LoVo (cell line): ENCODE measurements around the gene RBM23.
"Not testable (repeated sequence)": the region's sequence is repeated elsewhere in the genome, so short reads cannot be mapped to it uniquely, and the experiment has no call there.

Experiments used
- DNase-seq: peaks from one replicate; pipeline ENCODE4 v3.0.0-alpha.2; 2016; ENCODE audit warnings: low spot score

The RBM23 gene

GRCh38 chr14:22864979-22865378 is 54.0 kb downstream of the RBM23 start:
- no peak for DNase-seq

- no peak for DNase-seq
Measured at GRCh38 chr14:22861651-22862050, 57.3 kb downstream of the RBM23 start.

GRCh38 chr14:22860377-22860776 is 58.6 kb downstream of the RBM23 start:
- DNase-seq = not testable (repeated sequence)

- DNase-seq = no peak
Measured at GRCh38 chr14:22856428-22856827, 62.5 kb downstream of the RBM23 start.

- no peak for DNase-seq
Measured at GRCh38 chr14:22854963-22855724, 63.8 kb downstream of the RBM23 start.

GRCh38 chr14:22854296-22854695 is 64.7 kb downstream of the RBM23 start:
- DNase-seq = not testable (repeated sequence)

GRCh38 chr14:22852940-22853767 is 65.8 kb downstream of the RBM23 start:
- DNase-seq = peak; percentile 70

GRCh38 chr14:22852599-22852939 is 66.4 kb downstream of the RBM23 start:
- DNase-seq = no peak

GRCh38 chr14:22852178-22852577 is 66.8 kb downstream of the RBM23 start:
- DNase-seq = not testable (repeated sequence)

- no peak for DNase-seq
Measured at GRCh38 chr14:22850944-22851764, 67.8 kb downstream of the RBM23 start.

GRCh38 chr14:22849212-22849819 is 69.6 kb downstream of the RBM23 start:
- no peak for DNase-seq

GRCh38 chr14:22848351-22849164 is 70.4 kb downstream of the RBM23 start:
- DNase-seq = no peak

- DNase-seq = no peak
Measured at GRCh38 chr14:22847661-22848341, 71.1 kb downstream of the RBM23 start.

- no peak for DNase-seq
Measured at GRCh38 chr14:22846811-22847307, 72.1 kb downstream of the RBM23 start.

- DNase-seq = no peak
Measured at GRCh38 chr14:22845821-22846625, 72.9 kb downstream of the RBM23 start.

GRCh38 chr14:22845103-22845394 is 73.9 kb downstream of the RBM23 start:
- DNase-seq = no peak

- DNase-seq = no peak
Measured at GRCh38 chr14:22844221-22845102, 74.5 kb downstream of the RBM23 start.
